ENCODE measurements around the gene NPY4R.
"Not testable (repeated sequence)": the region's sequence is repeated elsewhere in the genome, so short reads cannot be mapped to it uniquely, and the experiment has no call there.

Gene NPY4R, protein sequence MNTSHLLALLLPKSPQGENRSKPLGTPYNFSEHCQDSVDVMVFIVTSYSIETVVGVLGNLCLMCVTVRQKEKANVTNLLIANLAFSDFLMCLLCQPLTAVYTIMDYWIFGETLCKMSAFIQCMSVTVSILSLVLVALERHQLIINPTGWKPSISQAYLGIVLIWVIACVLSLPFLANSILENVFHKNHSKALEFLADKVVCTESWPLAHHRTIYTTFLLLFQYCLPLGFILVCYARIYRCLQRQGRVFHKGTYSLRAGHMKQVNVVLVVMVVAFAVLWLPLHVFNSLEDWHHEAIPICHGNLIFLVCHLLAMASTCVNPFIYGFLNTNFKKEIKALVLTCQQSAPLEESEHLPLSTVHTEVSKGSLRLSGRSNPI

DNA sequence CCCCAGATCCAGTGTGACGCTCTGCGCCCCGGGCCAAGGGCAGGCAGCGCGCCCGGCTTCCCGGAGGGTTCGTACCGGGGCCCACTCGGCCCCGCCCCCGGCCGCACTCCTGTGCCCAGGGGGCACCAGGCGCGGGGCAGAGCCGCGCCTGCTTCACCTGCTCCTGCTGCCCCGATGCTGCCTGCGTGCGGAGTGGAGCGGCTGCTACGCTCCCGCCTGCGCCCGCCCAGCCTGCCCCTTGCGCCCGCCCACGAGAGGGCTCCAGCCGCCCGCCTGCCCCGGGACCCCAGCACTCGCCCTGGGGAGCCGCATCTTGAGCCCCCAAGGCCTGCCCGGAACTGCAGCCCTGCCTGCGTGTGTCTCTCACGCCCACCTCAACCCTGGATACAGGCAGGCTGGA is at the start of gene NPY4R:
Gene NPY4R, minus strand, starts transcription at position 194 of the 400 bp plus-strand sequence. CDS start 3,323 bp downstream, outside the sequence.
- not testable (repeated sequence) for DNase-seq (ENCODE audit: low read depth in 1 of 2, low spot score in 1 of 2)

GRCh38 chr10:46515366-46515765 is 49.6 kb upstream of the NPY4R start:
- DNase-seq (ENCODE audit: low read depth in 1 of 2, low spot score in 1 of 2): no peak

- DNase-seq (ENCODE audit: low read depth in 1 of 2, low spot score in 1 of 2): no peak
Measured at GRCh38 chr10:46514899-46515298, 49.1 kb upstream of the NPY4R start.

DNA sequence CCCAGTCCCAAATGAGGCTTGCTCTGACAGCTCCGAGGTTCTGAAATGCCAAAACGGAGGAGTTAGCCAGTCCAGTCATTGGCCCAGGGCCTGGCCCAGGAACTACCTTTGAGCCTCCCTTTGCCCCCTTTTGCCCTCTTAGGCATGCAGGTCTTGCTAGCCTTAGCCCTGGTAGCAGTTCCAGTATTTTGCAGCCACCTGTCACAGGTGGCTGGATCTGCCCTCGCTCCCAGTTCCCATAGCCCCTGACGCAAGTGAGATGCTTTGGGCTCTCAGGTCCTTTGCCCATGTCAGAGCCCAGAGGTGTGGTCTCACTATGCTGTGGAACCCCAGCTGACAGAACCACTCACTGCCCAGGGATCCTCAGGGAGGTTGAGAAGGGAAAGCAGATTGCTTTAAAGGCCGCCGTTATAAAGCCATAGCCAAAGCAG is 48.7 kb upstream of the NPY4R start:
- DNase-seq (ENCODE audit: low read depth in 1 of 2, low spot score in 1 of 2): no peak

DNA sequence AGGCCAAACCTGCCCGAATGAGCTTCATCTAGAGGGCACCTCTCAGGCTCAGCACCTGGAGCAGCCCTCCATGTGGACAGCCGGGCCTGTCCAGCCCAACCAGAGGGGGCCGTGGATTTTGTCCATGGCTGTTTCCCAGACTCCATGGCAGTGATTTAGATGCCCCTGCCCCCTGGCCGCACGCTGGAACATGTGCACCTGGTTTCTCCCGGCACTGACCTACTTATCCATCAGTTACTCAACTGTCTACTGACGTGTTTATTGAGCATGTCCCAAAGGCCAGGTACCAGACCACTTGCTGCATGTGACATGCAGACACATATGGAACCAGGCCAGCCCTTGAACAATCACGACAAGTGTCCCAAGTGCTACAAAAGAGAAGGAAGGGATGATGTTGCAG is 47.6 kb upstream of the NPY4R start:
- not testable (repeated sequence) for DNase-seq (ENCODE audit: low read depth in 1 of 2, low spot score in 1 of 2)

DNA sequence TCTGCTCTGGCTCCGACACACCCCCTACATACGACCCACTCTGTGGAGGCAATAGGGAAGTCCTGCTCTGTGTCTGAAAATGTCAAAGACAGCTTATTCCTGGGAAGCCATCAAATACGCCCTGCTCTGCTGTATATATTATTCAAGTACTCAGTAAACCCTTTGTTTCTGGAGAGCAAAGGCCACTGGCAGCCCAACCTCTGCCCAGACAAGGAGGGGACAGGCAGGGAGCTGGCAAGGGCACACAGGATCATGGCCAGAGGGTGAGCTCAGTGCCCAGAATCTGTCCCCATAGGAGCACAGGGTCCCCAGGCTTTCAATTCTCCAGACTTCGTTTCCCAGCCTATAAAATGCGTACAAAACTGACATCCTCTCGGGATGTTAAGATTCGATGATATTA is 47.0 kb upstream of the NPY4R start:
- DNase-seq (ENCODE audit: low read depth in 1 of 2, low spot score in 1 of 2): not testable (repeated sequence)

- not testable (repeated sequence) for DNase-seq (ENCODE audit: low read depth in 1 of 2, low spot score in 1 of 2)
Measured at GRCh38 chr10:46512002-46512401, 46.2 kb upstream of the NPY4R start.

GRCh38 chr10:46499990-46500389 is 34.2 kb upstream of the NPY4R start:
- not testable (repeated sequence) for DNase-seq (ENCODE audit: low read depth in 1 of 2, low spot score in 1 of 2)

GRCh38 chr10:46498985-46499703 is 33.4 kb upstream of the NPY4R start:
- not testable (repeated sequence) for DNase-seq (ENCODE audit: low read depth in 1 of 2, low spot score in 1 of 2)

GRCh38 chr10:46497878-46498277 is 32.1 kb upstream of the NPY4R start:
- DNase-seq (ENCODE audit: low read depth in 1 of 2, low spot score in 1 of 2): not testable (repeated sequence)

GRCh38 chr10:46497401-46497800 is 31.6 kb upstream of the NPY4R start:
- not testable (repeated sequence) for DNase-seq (ENCODE audit: low read depth in 1 of 2, low spot score in 1 of 2)

DNA sequence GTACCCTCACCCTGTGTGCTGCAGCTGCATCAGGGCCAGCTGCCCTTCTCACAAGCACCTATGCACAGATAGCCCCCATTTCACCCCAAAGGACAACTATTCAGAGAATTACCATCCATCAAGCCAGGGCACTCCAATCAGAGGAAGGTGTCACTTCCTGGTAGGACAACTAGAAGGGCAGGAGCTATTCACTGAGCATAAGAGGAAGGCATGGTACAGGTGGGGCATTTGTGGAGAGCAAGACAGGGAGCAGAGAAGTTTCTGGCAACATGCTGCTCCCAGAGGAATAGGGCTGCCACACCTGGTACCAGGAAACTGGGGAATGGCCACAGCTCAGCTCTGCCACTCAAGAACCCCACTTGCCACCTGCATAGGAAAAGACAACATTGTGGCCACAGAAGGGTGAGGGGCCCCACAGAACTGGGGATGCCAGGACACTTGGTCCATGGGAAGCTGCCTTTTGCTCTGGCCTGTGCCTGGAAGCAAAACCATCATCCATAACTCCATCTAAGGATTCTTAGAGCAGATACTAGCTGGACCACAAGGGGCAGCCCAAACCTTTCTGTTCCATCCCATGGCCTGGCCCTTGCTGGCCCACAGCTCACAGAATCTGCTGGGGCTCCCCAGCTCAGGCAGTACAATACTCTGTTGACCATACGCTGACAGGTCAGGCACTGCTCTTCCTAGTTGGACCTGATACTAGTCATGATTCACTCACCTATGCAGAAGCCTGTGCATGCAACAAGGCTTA is 25.8 kb upstream of the NPY4R start:
- DNase-seq (ENCODE audit: low read depth in 1 of 2, low spot score in 1 of 2): not testable (repeated sequence)

DNA sequence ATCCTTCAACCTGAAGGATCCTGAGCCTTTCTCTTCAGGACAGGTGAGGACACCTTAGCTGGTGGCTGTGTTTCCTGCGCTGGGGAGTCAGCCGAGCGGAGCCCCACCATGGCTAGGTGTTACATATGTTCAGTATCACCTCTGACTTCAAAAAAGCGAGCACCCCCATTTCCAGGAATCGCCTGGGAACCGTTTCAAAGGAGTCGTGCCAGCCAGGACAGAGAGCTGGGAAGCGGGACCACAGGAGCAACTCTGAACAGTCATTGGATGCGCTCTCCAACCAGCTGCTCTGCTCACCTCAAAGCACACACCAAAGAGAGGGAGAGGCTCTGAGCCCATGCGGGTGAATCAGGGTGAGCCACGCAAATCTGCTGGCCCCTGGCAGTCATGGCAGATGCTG is 24.5 kb upstream of the NPY4R start:
- not testable (repeated sequence) for DNase-seq (ENCODE audit: low read depth in 1 of 2, low spot score in 1 of 2)

DNA sequence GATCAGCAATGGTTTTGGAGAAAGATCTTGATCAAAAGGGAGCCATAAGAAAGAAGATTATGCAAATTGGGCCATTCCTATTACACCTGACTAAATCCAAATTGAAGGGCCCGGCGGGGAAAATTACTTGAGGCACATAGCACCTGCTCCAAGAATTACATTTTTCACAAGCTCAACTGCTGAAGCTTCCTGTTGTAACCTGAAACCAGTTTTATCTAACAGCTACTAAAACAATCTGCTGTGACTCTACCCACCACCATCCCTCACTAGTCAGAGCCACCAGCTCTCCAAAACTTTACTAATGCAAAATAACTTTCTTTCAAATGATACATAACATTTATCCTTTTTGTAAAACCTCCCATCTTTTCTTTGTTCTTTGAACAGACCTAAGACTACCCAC is 20.7 kb upstream of the NPY4R start:
- DNase-seq (ENCODE audit: low read depth in 1 of 2, low spot score in 1 of 2): not testable (repeated sequence)

DNA sequence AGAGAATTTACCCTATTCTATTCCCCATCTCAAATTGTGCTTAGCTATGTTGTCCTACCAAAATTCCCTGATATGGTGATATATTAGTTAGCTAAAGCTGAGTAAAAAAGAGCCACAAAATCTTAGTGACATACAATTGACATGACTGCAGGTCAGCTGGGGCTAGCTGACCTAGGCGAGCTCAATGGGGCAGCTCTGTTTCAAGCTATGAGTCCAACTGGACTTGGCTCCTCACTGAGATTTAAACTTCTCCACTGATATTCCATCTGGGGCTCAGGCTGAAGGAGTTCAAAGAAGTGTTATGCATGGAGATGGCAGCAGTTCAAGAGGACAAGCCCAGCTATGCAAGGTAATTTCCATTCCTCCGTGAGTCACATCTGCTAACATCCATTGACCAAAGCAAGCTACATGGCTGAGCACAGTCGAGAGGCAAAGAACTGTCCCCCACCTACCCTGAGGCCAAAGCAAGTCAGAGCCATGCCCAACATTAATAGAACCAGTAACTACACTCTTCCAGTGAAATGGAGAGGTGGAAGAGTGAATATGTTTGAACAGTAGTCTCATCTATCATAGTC is 9.1 kb upstream of the NPY4R start:
- DNase-seq (ENCODE audit: low read depth in 1 of 2, low spot score in 1 of 2): not testable (repeated sequence)

- DNase-seq (ENCODE audit: low read depth in 1 of 2, low spot score in 1 of 2): not testable (repeated sequence)
Measured at GRCh38 chr10:46473758-46474157, 8.0 kb upstream of the NPY4R start.

DNA sequence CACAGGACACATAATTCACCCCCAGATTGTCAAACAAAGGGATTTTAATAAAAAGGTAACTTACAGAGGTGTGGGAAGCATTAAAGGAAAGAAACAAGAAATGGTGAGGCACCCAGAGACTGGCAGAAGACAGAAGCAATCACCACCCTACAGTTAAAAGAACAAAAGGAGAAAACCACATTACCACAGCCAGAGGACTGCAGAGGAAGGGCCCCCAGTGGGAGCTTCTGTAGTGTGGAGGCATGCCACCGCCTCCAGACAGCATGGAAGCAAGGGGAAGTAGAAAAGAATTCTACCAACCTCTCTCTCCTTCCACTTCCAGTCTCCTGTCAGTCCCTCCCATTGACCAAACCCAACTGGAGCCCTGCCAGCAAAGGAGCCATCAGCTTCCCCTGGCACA is 4.4 kb upstream of the NPY4R start:
- DNase-seq (ENCODE audit: low read depth in 1 of 2, low spot score in 1 of 2): not testable (repeated sequence)

DNA sequence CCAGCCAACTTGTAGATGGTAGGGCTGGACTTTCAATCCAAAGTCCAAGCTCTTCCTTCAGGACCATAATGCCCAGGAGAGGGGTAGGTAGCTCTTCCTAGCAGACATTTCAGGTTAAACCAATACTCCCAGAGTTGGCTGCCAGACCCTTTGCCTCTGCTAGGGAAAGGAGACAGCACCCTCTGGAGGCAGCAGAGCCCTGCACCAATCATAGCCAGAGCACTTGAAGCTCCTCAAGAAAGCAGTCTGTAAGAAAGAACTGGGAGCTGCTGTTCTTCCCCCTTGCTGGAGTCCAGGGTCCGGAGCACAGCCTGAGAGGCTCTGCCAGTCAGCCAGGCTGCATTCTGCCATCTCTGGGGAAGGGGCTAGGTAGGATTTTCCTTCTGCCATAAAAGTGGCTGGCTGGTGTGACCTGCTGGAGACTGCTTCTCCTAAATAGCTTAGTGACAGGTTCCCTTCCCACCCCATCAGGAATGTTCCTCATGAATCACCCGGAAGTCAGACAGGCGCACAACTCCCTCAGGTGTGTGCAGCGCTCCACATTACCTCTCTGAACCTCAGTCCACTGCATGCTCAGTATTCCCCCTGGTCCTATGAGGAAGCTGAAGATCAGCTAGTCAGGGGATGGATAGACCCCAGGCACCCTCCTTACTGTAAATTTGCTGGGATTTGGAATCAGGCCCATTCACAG is 2.5 kb upstream of the NPY4R start:
- DNase-seq (ENCODE audit: low read depth in 1 of 2, low spot score in 1 of 2): not testable (repeated sequence)

GRCh38 chr10:46463608-46464007 is 2.1 kb downstream of the NPY4R start:
- DNase-seq (ENCODE audit: low read depth in 1 of 2, low spot score in 1 of 2): not testable (repeated sequence)

DNA sequence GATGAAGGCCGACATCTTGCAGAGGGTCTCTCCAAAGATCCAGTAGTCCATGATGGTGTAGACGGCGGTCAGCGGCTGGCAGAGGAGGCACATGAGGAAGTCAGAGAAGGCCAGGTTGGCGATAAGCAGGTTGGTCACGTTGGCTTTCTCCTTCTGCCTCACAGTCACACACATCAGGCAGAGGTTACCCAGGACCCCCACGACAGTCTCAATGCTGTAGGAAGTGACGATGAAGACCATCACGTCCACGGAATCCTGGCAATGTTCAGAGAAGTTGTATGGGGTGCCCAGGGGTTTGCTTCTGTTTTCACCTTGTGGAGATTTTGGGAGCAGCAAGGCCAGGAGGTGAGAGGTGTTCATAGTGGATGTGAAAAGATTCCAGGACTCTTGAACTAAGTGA is 3.5 kb downstream of the NPY4R start:
- DNase-seq (ENCODE audit: low read depth in 1 of 2, low spot score in 1 of 2): not testable (repeated sequence)
